HepG2 (cell line): ENCODE data around the gene PGK2. TPM values are rescaled to one million over a fixed set of nuclear protein-coding genes. Genes with fewer than 3 reads are reported as not detected.

Experiments
- FOXK2 ChIP-seq: fragments of 450-650 bp; IDR thresholded peaks from 2 replicates; pipeline ENCODE4 v1.6.1; 2016
- KIAA2018 ChIP-seq: sonication (generic); formaldehyde crosslinking; IDR thresholded peaks from 2 replicates; pipeline ENCODE4 v1.5.0; 2020; ENCODE audit warnings: mild to moderate bottlenecking, missing genetic modification reagents, borderline replicate concordance
- REXO4 ChIP-seq: sonication (generic); formaldehyde crosslinking; IDR thresholded peaks from 2 replicates; pipeline ENCODE4 v1.8.0; 2022; ENCODE audit warnings: missing genetic modification reagents, mild to moderate bottlenecking, borderline replicate concordance
- RFX3 ChIP-seq: IDR thresholded peaks from 2 replicates; pipeline ENCODE4 v1.6.1; 2016; ENCODE audit warnings: missing biosample characterization, missing genetic modification reagents
- ZNF276 ChIP-seq: sonication (generic); formaldehyde crosslinking; IDR thresholded peaks from 2 replicates; pipeline ENCODE4 v1.4.0; 2020; ENCODE audit warnings: mild to moderate bottlenecking, low read depth, missing genetic modification reagents
- ZNF318 ChIP-seq: sonication (generic); formaldehyde crosslinking; IDR thresholded peaks from 2 replicates; pipeline ENCODE4 v1.4.0; 2020; ENCODE audit warnings: mild to moderate bottlenecking, missing genetic modification reagents
- polyA plus RNA-seq, 8 experiments: library from polyadenylated mRNA; depleted of rRNA in 3 of 8; stranded (reverse) in 7 of 8; unstranded in 1 of 8; fragments of >200 nt; fragmentation: Illumina TruSeq in 4 of 8; extraction: Trizol in 4 of 8; gene quantifications; 2 replicates each; pipeline versions ENCODE4 v1.2.1 to v1.2.3, GENCODE V29; 2011 to 2016; ENCODE audit warnings: low read depth in 4 of 8, missing spikeins in 1 of 8, mixed read lengths in 1 of 8; ENCODE audit not compliant: insufficient read depth in 1 of 8
- total RNA-seq, 5 experiments: library from RNA; depleted of rRNA; stranded (reverse); fragments of >200 nt; fragmentation: Illumina TruSeq; extraction: Trizol; gene quantifications; 2 replicates each; pipeline ENCODE4 v1.2.3, GENCODE V29; 2016; ENCODE audit warnings: low read depth in 1 of 5

Gene PGK2
- total and polyA plus RNA-seq, 2 of the 13 experiments (the other 11 are each of a cell fraction or from before 2014, with no cell fraction given), result not detected

- no peak for TF ChIP-seq KIAA2018 (CRISPR knock-in tag)
- no peak for TF ChIP-seq RFX3
- TF ChIP-seq REXO4 (CRISPR knock-in tag), result no peak
- no peak for TF ChIP-seq ZNF318 (CRISPR knock-in tag)
- TF ChIP-seq FOXK2, result no peak
- TF ChIP-seq ZNF276 (CRISPR knock-in tag), result no peak
These were observed 19.1 kb upstream of the PGK2 start (continued) for GRCh38 chr6:49806145-49806544.
